Stomach (tissue), 4 donors: ENCODE results near the gene SEMA4D.

Experiments
- POLR2A ChIP-seq, 4 donors: fragments of 450-650 bp; IDR thresholded peaks; one replicate each; pipeline ENCODE4 v1.6.1; 2016; ENCODE audit warnings: antibody characterized with exemption in 4 of 4, control low read depth in 2 of 4, mild to moderate bottlenecking in 1 of 4, moderate library complexity in 1 of 4
- POLR2AphosphoS5 ChIP-seq, 3 donors: sonication (generic); formaldehyde crosslinking; IDR thresholded peaks; one replicate each; pipeline ENCODE4 v1.6.1; 2016; ENCODE audit warnings: antibody characterized with exemption in 3 of 3
- TF ChIP-seq, protein P1 (sequence below), 7 experiments: fragments of 450-650 bp in 4 of 7; fragments of 200-600 bp in 3 of 7; sonication (generic) in 3 of 7; IDR thresholded peaks; one replicate each; pipeline ENCODE4 v1.5.1; 2016 to 2019; ENCODE audit warnings: antibody characterized with exemption in 7 of 7, control low read depth in 2 of 7, mild to moderate bottlenecking in 1 of 7

- TF ChIP-seq, protein P1, sequence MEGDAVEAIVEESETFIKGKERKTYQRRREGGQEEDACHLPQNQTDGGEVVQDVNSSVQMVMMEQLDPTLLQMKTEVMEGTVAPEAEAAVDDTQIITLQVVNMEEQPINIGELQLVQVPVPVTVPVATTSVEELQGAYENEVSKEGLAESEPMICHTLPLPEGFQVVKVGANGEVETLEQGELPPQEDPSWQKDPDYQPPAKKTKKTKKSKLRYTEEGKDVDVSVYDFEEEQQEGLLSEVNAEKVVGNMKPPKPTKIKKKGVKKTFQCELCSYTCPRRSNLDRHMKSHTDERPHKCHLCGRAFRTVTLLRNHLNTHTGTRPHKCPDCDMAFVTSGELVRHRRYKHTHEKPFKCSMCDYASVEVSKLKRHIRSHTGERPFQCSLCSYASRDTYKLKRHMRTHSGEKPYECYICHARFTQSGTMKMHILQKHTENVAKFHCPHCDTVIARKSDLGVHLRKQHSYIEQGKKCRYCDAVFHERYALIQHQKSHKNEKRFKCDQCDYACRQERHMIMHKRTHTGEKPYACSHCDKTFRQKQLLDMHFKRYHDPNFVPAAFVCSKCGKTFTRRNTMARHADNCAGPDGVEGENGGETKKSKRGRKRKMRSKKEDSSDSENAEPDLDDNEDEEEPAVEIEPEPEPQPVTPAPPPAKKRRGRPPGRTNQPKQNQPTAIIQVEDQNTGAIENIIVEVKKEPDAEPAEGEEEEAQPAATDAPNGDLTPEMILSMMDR (IDR thresholded peaks at IDR 0.05): no peak
- TF ChIP-seq POLR2A (IDR thresholded peaks at IDR 0.05) (no peak), POLR2AphosphoS5 (IDR thresholded peaks at IDR 0.05) (no peak)
These were observed 121.1 kb downstream of the SEMA4D start for GRCh38 chr9:89376741-89377351.
